AG04450 (cell line): ENCODE results near the gene PLAAT4. TPM values are rescaled to one million over a fixed set of nuclear protein-coding genes. Genes with fewer than 3 reads are reported as not detected.

ENCODE experiments used
- CTCF ChIA-PET: fragments of 300-600, 350-600 bp; formaldehyde crosslinking; extraction: SDS; loops from one replicate; lab custom pipeline; 2022; ENCODE audit warnings: antibody characterized with exemption, inconsistent platforms; lab: Charles Lee
- POLR2A ChIA-PET: fragments of 350-600 bp; formaldehyde crosslinking; extraction: SDS; loops from one replicate; lab custom pipeline; 2021; ENCODE audit warnings: antibody characterized with exemption, inconsistent platforms; lab: Yijun Ruan, JAX
- DNase-seq: peaks from one replicate; pipeline ENCODE4 v3.0.0-alpha.2; 2011; ENCODE audit warnings: low read depth, low spot score
- H3K27ac ChIP-seq: one replicate; pipeline ENCODE4 v1.5.1; 2012; ENCODE audit warnings: low read depth, low read length, control low read depth
- H3K27me3 ChIP-seq: one replicate; pipeline ENCODE4 v1.6.0; 2012; ENCODE audit warnings: low read length; ENCODE audit not compliant: control insufficient read depth, insufficient read depth
- H3K4me3 ChIP-seq: 2 replicates; pipeline ENCODE4 v1.5.1; 2011; ENCODE audit warnings: mild to moderate bottlenecking, low read depth, low read length, control low read depth
- H3K9me3 ChIP-seq: 2 replicates; pipeline ENCODE4 v1.5.1; 2012; ENCODE audit warnings: low read length; ENCODE audit not compliant: control insufficient read depth, insufficient read depth
- polyA plus RNA-seq: library from polyadenylated mRNA; depleted of rRNA; stranded (reverse); fragments of >200 nt; gene quantifications from 2 replicates; pipeline ENCODE4 v1.2.3, GENCODE V29; 2011
- TF ChIP-seq, protein P1 (sequence below): IDR thresholded peaks from 2 replicates; pipeline ENCODE4 v1.5.1; 2011; ENCODE audit warnings: low read depth, low read length, control low read depth, inconsistent platforms

The PLAAT4 gene
- polyA plus RNA-seq, 1 experiment: 3.5 TPM

DNA sequence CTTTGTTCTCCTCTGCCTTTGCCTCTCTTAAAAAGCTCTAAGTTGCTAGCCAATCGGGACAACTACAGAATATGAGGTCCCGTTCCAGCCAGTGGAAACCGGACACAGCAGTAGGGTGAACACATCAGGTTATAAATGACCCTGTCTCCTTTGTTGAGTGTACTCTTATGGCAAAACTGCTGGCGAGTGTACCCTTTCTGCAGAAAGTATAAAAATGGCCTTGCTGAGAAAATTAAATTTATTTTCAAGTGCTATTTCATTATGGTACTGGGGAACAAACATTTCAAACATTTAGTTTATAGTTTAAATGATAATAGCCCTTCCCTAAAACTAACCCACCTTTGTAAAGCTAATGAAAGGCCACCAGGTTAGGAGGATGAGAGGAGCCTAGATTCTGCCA is 36.7 kb upstream of the PLAAT4 start:
- Histone ChIP-seq H3K4me3 (no peak overlapping the region), H3K27me3 (peaks cover 5% of the 10 kb centered on the region), H3K9me3 (peaks cover 4% of the 10 kb centered on the region; the same call in 1 of the 2 replicates), H3K27ac (no peak overlapping the region)
- POLR2A ChIA-PET: no interaction called here
- CTCF ChIA-PET: no interaction called here
- DNase-seq: no peak
- TF ChIP-seq, protein P1, sequence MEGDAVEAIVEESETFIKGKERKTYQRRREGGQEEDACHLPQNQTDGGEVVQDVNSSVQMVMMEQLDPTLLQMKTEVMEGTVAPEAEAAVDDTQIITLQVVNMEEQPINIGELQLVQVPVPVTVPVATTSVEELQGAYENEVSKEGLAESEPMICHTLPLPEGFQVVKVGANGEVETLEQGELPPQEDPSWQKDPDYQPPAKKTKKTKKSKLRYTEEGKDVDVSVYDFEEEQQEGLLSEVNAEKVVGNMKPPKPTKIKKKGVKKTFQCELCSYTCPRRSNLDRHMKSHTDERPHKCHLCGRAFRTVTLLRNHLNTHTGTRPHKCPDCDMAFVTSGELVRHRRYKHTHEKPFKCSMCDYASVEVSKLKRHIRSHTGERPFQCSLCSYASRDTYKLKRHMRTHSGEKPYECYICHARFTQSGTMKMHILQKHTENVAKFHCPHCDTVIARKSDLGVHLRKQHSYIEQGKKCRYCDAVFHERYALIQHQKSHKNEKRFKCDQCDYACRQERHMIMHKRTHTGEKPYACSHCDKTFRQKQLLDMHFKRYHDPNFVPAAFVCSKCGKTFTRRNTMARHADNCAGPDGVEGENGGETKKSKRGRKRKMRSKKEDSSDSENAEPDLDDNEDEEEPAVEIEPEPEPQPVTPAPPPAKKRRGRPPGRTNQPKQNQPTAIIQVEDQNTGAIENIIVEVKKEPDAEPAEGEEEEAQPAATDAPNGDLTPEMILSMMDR: no peak

DNA sequence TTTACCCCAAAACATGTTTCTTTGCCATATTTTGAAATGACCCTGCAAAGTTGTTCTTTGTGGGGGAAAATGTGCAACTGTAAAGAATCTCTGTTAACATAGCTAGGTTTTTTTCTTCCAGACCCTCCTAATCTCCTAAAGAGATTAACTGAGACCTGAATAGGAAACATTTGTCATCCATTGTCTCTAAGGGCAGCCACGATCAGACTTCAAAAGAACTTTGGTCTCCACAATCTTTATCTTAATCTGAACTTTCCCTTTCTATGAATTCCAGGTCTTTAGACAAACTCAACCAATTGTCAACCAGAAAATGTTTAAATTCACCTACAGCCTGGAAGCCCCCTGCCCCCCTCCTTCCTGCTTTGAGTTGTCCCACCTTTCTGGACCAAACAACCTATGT is 35.4 kb upstream of the PLAAT4 start:
- POLR2A ChIA-PET: no interaction called here
- CTCF ChIA-PET: no interaction called here

DNA sequence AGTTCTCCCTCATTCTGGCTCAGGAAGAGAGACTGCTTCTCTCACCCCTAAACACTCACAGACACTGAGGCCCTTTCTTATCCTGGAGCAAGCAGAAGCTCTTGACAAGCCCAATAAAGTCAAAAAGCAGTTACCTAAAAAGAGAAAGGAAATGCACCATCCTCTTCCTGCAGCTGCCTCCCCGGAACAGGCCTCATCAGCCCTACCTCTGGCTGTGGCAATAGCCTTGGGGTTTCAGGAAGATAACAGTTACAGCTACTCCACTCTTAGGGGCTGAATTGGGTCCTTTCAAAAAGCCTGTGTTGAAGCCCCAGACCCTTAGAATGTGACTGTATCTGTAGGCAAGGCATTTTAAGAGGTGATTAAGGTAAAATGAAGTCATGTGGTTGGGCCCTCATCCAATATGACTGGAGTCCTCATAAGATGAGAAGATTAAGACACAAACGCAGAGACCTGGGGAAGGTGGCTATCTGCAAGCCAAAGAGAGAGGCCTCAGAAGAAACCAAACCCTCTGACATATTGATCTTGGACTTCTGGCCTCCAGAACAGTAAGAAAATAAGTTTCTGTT is 34.3 kb upstream of the PLAAT4 start:
- POLR2A ChIA-PET: no interaction called here
- no peak for DNase-seq
- Histone ChIP-seq H3K27me3 (peaks cover 7% of the 10 kb centered on the region), H3K4me3 (no peak overlapping the region), H3K27ac (no peak overlapping the region), H3K9me3 (peaks cover 4% of the 10 kb centered on the region; the same call in 1 of the 2 replicates)
- CTCF ChIA-PET: no interaction called here
- TF ChIP-seq, protein P1: no peak

More for the DNA sequence above, 35.4 kb upstream of the PLAAT4 start:
- peaks cover 6% of the 10 kb centered on the region for H3K27me3 ChIP-seq
- H3K4me3 ChIP-seq: no peak overlapping the region
- TF ChIP-seq, protein P1: no peak
- H3K9me3 ChIP-seq: peaks cover 4% of the 10 kb centered on the region; the same call in 1 of the 2 replicates
- no peak overlapping the region for H3K27ac ChIP-seq
- DNase-seq: no peak

DNA sequence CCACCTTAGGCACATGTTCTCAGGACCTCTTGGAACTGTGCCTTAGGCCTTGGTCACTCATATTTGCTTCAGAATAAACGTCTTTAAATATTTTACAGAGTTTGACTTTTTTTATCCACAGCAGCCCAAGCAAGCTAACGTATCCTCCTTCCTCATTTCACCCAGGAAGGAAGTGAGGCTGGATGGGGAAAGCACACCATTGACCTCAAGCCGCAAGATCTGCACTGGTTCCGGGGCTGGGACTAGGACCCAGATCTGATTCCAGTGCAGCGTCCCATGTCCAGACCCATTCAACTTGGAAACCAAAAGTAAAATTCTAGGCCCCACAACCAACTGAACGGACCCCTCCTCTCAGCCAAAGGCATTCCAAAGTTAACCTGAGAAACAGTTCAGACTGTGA is 33.1 kb upstream of the PLAAT4 start:
- POLR2A ChIA-PET: no interaction called here

GRCh38 chr11:63504054-63504453 is 32.6 kb upstream of the PLAAT4 start:
- H3K27me3 ChIP-seq: peaks cover 7% of the 10 kb centered on the region
- ChIA-PET POLR2A (no interaction called here), CTCF (no interaction called here)
- H3K4me3 ChIP-seq: no peak overlapping the region
- peaks cover 4% of the 10 kb centered on the region for H3K9me3 ChIP-seq
- TF ChIP-seq, protein P1: no peak
- no peak overlapping the region for H3K27ac ChIP-seq
- no peak for DNase-seq

More for the DNA sequence above, 33.1 kb upstream of the PLAAT4 start:
- CTCF ChIA-PET: no interaction called here
- H3K9me3 ChIP-seq: peaks cover 4% of the 10 kb centered on the region; the same call in 1 of the 2 replicates
- no peak overlapping the region for H3K4me3 ChIP-seq
- peaks cover 7% of the 10 kb centered on the region for H3K27me3 ChIP-seq
- TF ChIP-seq, protein P1: no peak
- no peak for DNase-seq
- no peak overlapping the region for H3K27ac ChIP-seq
